Fibroblast of lung (primary cell): ENCODE measurements around the gene FAM219B. TPM values are rescaled to one million over a fixed set of nuclear protein-coding genes. Genes with fewer than 3 reads are reported as not detected.
"Not testable (repeated sequence)": the region's sequence is repeated elsewhere in the genome, so short reads cannot be mapped to it uniquely, and the experiment has no call there.

Source experiments
- DNase-seq, 2 donors: peaks; one replicate each; pipeline versions ENCODE4 v3.0.0 to v3.0.0-alpha.2; 2010; ENCODE audit warnings: low read depth in 2 of 2
- H2AFZ ChIP-seq: 2 replicates; pipeline ENCODE4 v1.5.1; 2012; ENCODE audit warnings: low read length, control low read depth, inconsistent platforms
- H3K27ac ChIP-seq: 2 replicates; pipeline ENCODE4 v1.5.1; 2011; ENCODE audit warnings: low read length, control low read depth; ENCODE audit not compliant: insufficient read depth
- H3K27me3 ChIP-seq: 2 replicates; pipeline ENCODE4 v1.5.1; 2011; ENCODE audit warnings: mild to moderate bottlenecking, low read length; ENCODE audit not compliant: control insufficient read depth, insufficient read depth
- H3K36me3 ChIP-seq: 2 replicates; pipeline ENCODE4 v1.5.1; 2011; ENCODE audit warnings: low read length; ENCODE audit not compliant: control insufficient read depth, insufficient read depth
- H3K4me1 ChIP-seq: 2 replicates; pipeline ENCODE4 v1.5.1; 2011; ENCODE audit warnings: low read length; ENCODE audit not compliant: control insufficient read depth, insufficient read depth; ENCODE audit errors: extremely low read depth
- H3K4me2 ChIP-seq: 2 replicates; pipeline ENCODE4 v1.5.1; 2011; ENCODE audit warnings: low read length, control low read depth; ENCODE audit not compliant: insufficient read depth; ENCODE audit errors: extremely low read depth
- H3K4me3 ChIP-seq, 4 experiments: fragments of 200-600 bp in 1 of 4; sonication (generic) in 1 of 4; replicated peaks in 1 of 4; 2 replicates each; pipeline ENCODE4 v1.5.1; 2011 to 2016; ENCODE audit warnings: low read length in 4 of 4, low read depth in 3 of 4, mild to moderate bottlenecking in 3 of 4, control low read depth in 2 of 4, inconsistent platforms in 1 of 4, mixed read lengths in 1 of 4; ENCODE audit not compliant: insufficient read depth in 1 of 4; ENCODE audit errors: control extremely low read depth in 1 of 4
- H3K79me2 ChIP-seq: 2 replicates; pipeline ENCODE4 v1.5.1; 2012; ENCODE audit warnings: mild to moderate bottlenecking, low read length, inconsistent platforms; ENCODE audit not compliant: control insufficient read depth, insufficient read depth
- H3K9ac ChIP-seq: 2 replicates; pipeline ENCODE4 v1.5.1; 2011; ENCODE audit warnings: mild to moderate bottlenecking, low read length, control low read depth; ENCODE audit not compliant: insufficient read depth
- H3K9me3 ChIP-seq: 2 replicates; pipeline ENCODE4 v1.5.1; 2012; ENCODE audit warnings: low read depth, low read length; ENCODE audit not compliant: control insufficient read depth, insufficient read depth
- H4K20me1 ChIP-seq: 2 replicates; pipeline ENCODE4 v1.5.1; 2011; ENCODE audit warnings: low read length; ENCODE audit not compliant: control insufficient read depth, insufficient read depth; ENCODE audit errors: extremely low read depth
- CTCF ChIP-seq, 2 donors: IDR thresholded peaks in 1 of 2; conservative IDR thresholded peaks in 1 of 2; 1 replicate in 1 of 2; 2 replicates in 1 of 2; pipeline ENCODE4 v1.5.1; 2011 to 2012; ENCODE audit warnings: low read length in 2 of 2, control low read depth in 1 of 2, inconsistent platforms in 1 of 2, low read depth in 1 of 2, mild to moderate bottlenecking in 1 of 2
- EZH2 ChIP-seq: IDR thresholded peaks from 2 replicates; pipeline ENCODE4 v1.5.1; 2012; ENCODE audit warnings: low read length, control low read depth, mild to moderate bottlenecking; ENCODE audit errors: missing control alignments
- polyA plus RNA-seq, 2 donors: library from polyadenylated mRNA; depleted of rRNA in 1 of 2; stranded (reverse) in 1 of 2; unstranded in 1 of 2; fragments of >200 nt; gene quantifications; 2 replicates each; pipeline ENCODE4 v1.2.1, GENCODE V29; 2011 to 2012; ENCODE audit warnings: missing spikeins in 1 of 2
- total RNA-seq: library from RNA; depleted of rRNA; stranded (reverse); fragments of >200 nt; gene quantifications from 2 replicates; pipeline ENCODE4 v1.2.1, GENCODE V29; 2014

FAM219B gene
- total and polyA plus RNA-seq, 2 donors (not counting 1 experiment from before 2014, with no cell fraction given): 35.3 to 53.8 TPM

GRCh38 chr15:74920456-74920855 lies 13.8 kb upstream of the FAM219B start:
- no peaks in the 10 kb centered on the region for H3K36me3 ChIP-seq

GRCh38 chr15:74917676-74918075 lies 11.0 kb upstream of the FAM219B start:
- no peak for TF ChIP-seq EZH2
- TF ChIP-seq CTCF (conservative IDR thresholded peaks at IDR 0.05 in 1 of 2, IDR thresholded peaks at IDR 0.05 in 1 of 2; ENCODE audit: low read depth in 1 of 2, low read length in 2 of 2): no peak
- H2AFZ ChIP-seq: no peak overlapping the region
- H3K4me3 ChIP-seq: no peak overlapping the region
- no peaks in the 10 kb centered on the region for H4K20me1 ChIP-seq
- no peaks in the 10 kb centered on the region for H3K9me3 ChIP-seq
- H3K79me2 ChIP-seq: no peaks in the 10 kb centered on the region
- peaks cover 3% of the 10 kb centered on the region for H3K36me3 ChIP-seq
- no peak overlapping the region for H3K27ac ChIP-seq
- no peaks in the 10 kb centered on the region for H3K4me1 ChIP-seq
- no peaks in the 10 kb centered on the region for H3K27me3 ChIP-seq
- no peak overlapping the region for H3K4me2 ChIP-seq
- DNase-seq: peak; percentile 14 to 27
- no peak overlapping the region for H3K9ac ChIP-seq

More at GRCh38 chr15:74920456-74920855, 13.8 kb upstream of the FAM219B start:
- no peaks in the 10 kb centered on the region for H4K20me1 ChIP-seq
- H3K27ac ChIP-seq: no peak overlapping the region
- H3K4me2 ChIP-seq: no peak overlapping the region
- H3K9ac ChIP-seq: no peak overlapping the region
- no peak overlapping the region for H3K4me3 ChIP-seq
- no peak overlapping the region for H2AFZ ChIP-seq
- no peaks in the 10 kb centered on the region for H3K27me3 ChIP-seq
- no peak for TF ChIP-seq EZH2
- no peak for TF ChIP-seq CTCF (conservative IDR thresholded peaks at IDR 0.05 in 1 of 2, IDR thresholded peaks at IDR 0.05 in 1 of 2; ENCODE audit: low read depth in 1 of 2, low read length in 2 of 2)
- no peaks in the 10 kb centered on the region for H3K9me3 ChIP-seq
- DNase-seq: peak in 1 of 2 donors; percentile 43
- H3K4me1 ChIP-seq: no peaks in the 10 kb centered on the region
- no peaks in the 10 kb centered on the region for H3K79me2 ChIP-seq

GRCh38 chr15:74913799-74914198 lies 7.1 kb upstream of the FAM219B start:
- not testable (repeated sequence) for H3K9me3 ChIP-seq, H3K27ac ChIP-seq, H3K4me1 ChIP-seq, H2AFZ ChIP-seq, H3K9ac ChIP-seq, H3K4me3 ChIP-seq, H3K79me2 ChIP-seq, H3K27me3 ChIP-seq, H3K36me3 ChIP-seq, H3K4me2 ChIP-seq, DNase-seq, H4K20me1 ChIP-seq
